Smooth muscle cell (in vitro differentiated cells): Measurements from ENCODE around the gene C1R. TPM values are rescaled to one million over a fixed set of nuclear protein-coding genes. Genes with fewer than 3 reads are reported as not detected.
A peak's percentile ranks its signal among the peaks of the same experiment; 100 is the strongest.

Experiments used
- DNase-seq: peaks from one replicate; lab custom pipeline; 2025; ENCODE audit not compliant: unreplicated experiment; lab: John Stamatoyannopoulos, UW
- H2AFZ ChIP-seq: fragments of 200-600 bp; sonication (generic); 2 replicates; pipeline ENCODE4 v1.6.0; 2016; ENCODE audit warnings: antibody characterized with exemption, low read depth, mild to moderate bottlenecking
- H3F3A ChIP-seq: fragments of 200-600 bp; sonication (generic); 2 replicates; pipeline ENCODE4 v1.6.0; 2017; ENCODE audit warnings: antibody characterized with exemption, low read depth
- H3K27ac ChIP-seq: fragments of 200-600 bp; sonication (generic); 2 replicates; pipeline ENCODE4 v1.5.1; 2016; ENCODE audit warnings: low read depth, mild to moderate bottlenecking
- H3K27me3 ChIP-seq: fragments of 200-600 bp; sonication (generic); 2 replicates; pipeline ENCODE4 v1.6.1; 2016; ENCODE audit warnings: low read depth, mild to moderate bottlenecking
- H3K36me3 ChIP-seq: fragments of 200-600 bp; sonication (generic); 2 replicates; pipeline ENCODE4 v1.5.1; 2016; ENCODE audit warnings: low read depth
- H3K4me1 ChIP-seq: fragments of 200-600 bp; sonication (generic); 2 replicates; pipeline ENCODE4 v1.5.1; 2016; ENCODE audit warnings: low read depth
- H3K4me2 ChIP-seq: fragments of 200-600 bp; sonication (generic); 2 replicates; pipeline ENCODE4 v1.6.0; 2016; ENCODE audit warnings: mild to moderate bottlenecking
- H3K4me3 ChIP-seq: fragments of 200-600 bp; sonication (generic); 2 replicates; pipeline ENCODE4 v1.5.1; 2016; ENCODE audit warnings: mild to moderate bottlenecking
- H3K79me2 ChIP-seq: fragments of 200-600 bp; sonication (generic); 2 replicates; pipeline ENCODE4 v1.6.0; 2016; ENCODE audit warnings: low read depth, mild to moderate bottlenecking
- H3K9ac ChIP-seq: fragments of 200-600 bp; sonication (generic); 2 replicates; pipeline ENCODE4 v1.6.0; 2016; ENCODE audit warnings: low read depth
- H3K9me3 ChIP-seq: fragments of 200-600 bp; sonication (generic); replicated peaks from 2 replicates; pipeline ENCODE4 v1.5.1; 2016; ENCODE audit warnings: low read depth
- H4K20me1 ChIP-seq: fragments of 200-600 bp; sonication (generic); 2 replicates; pipeline ENCODE4 v1.6.0; 2016; ENCODE audit warnings: low read depth
- WGBS: methylation state at CpG from one replicate; pipeline ENCODE4 v1.1.7; 2016; ENCODE audit warnings: low lambda C conversion rate; 5-methylcytosine and 5-hydroxymethylcytosine counted together
- polyA plus RNA-seq: library from polyadenylated mRNA; unstranded; fragments of >200 nt; fragmentation: Nextera tagmentation; extraction: Ambion mirVana; gene quantifications from 2 replicates; pipeline ENCODE4 v1.2.1, GENCODE V29; 2016
- total RNA-seq: library from RNA; depleted of rRNA; stranded (reverse); fragments of >200 nt; gene quantifications from 2 replicates; pipeline ENCODE4 v1.2.3, GENCODE V29; 2014
- TF ChIP-seq, protein P1 (sequence below): fragments of 200-600 bp; sonication (generic); IDR thresholded peaks from 2 replicates; pipeline ENCODE4 v1.5.1; 2017; ENCODE audit warnings: borderline replicate concordance, mild to moderate bottlenecking, antibody characterized with exemption; ENCODE audit not compliant: insufficient read depth, poor library complexity, severe bottlenecking

C1R gene
- total and polyA plus RNA-seq, 2 experiments from 2014 or later: 51.2 to 83.8 TPM

DNA sequence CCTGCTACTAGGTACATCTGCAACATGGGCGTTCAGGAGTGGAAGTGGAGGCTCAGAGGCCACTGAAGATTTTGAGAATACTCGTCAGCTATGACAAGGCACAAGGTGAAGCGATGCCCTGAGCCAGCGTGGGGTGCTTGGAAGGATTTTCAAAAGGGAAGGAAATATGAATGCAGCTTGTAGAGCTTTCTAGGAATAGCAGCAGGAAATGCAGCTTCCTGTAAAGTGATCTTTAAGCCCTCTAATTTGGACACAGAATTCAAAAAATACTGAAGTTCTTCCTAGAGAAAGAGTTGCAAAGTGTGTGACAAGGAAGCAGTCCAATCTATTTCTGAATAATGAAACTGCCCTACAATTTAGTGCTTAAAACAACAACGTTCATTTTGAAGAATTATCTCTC, 44.9 kb downstream of the C1R start:
- Histone ChIP-seq H3K79me2 (no peaks in the 10 kb centered on the region), H4K20me1 (no peaks in the 10 kb centered on the region), H3F3A (no peaks in the 10 kb centered on the region), H2AFZ (no peak overlapping the region), H3K4me2 (no peak overlapping the region), H3K9me3 (no peaks in the 10 kb centered on the region), H3K27ac (no peak overlapping the region), H3K9ac (no peak overlapping the region), H3K27me3 (no peaks in the 10 kb centered on the region), H3K4me1 (no peaks in the 10 kb centered on the region), H3K36me3 (no peaks in the 10 kb centered on the region), H3K4me3 (no peak overlapping the region)
- WGBS: 93% methylated on average over 5 of the region's 5 CpGs
- TF ChIP-seq, protein P1, sequence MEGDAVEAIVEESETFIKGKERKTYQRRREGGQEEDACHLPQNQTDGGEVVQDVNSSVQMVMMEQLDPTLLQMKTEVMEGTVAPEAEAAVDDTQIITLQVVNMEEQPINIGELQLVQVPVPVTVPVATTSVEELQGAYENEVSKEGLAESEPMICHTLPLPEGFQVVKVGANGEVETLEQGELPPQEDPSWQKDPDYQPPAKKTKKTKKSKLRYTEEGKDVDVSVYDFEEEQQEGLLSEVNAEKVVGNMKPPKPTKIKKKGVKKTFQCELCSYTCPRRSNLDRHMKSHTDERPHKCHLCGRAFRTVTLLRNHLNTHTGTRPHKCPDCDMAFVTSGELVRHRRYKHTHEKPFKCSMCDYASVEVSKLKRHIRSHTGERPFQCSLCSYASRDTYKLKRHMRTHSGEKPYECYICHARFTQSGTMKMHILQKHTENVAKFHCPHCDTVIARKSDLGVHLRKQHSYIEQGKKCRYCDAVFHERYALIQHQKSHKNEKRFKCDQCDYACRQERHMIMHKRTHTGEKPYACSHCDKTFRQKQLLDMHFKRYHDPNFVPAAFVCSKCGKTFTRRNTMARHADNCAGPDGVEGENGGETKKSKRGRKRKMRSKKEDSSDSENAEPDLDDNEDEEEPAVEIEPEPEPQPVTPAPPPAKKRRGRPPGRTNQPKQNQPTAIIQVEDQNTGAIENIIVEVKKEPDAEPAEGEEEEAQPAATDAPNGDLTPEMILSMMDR: no peak
- no peak for DNase-seq

GRCh38 chr12:7046383-7047105, 45.7 kb downstream of the C1R start:
- DNase-seq: no peak

DNA sequence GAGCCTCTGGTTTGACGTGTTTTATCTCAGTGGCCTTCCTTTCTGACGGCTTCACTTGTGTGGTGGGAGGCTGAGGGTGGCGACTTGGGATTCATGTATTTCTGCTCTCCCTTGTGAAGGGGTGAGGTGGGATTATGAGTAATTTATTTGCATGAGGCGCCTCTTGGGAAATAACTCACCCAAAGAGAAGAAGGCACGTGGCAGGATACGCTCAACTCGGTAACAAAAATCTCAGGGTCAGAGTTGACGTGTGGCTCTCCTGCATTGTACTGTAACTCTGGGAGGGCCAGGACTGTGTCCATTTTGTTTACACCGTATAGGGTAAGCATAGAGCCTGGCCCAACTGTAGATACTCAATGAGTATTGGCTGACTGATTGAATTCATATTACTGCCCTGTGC, 46.3 kb downstream of the C1R start:
- DNase-seq: no peak
- Histone ChIP-seq H4K20me1 (no peaks in the 10 kb centered on the region), H3K36me3 (no peaks in the 10 kb centered on the region), H3K4me2 (no peak overlapping the region), H3F3A (no peaks in the 10 kb centered on the region), H3K9ac (no peak overlapping the region), H3K9me3 (no peaks in the 10 kb centered on the region), H3K4me3 (no peak overlapping the region), H3K27ac (no peak overlapping the region), H3K27me3 (no peaks in the 10 kb centered on the region), H3K79me2 (no peaks in the 10 kb centered on the region), H3K4me1 (no peaks in the 10 kb centered on the region), H2AFZ (no peak overlapping the region)
- TF ChIP-seq, protein P1: no peak
- 89% methylated on average over 9 of the region's 9 CpGs for WGBS

More at GRCh38 chr12:7046383-7047105, 45.7 kb downstream of the C1R start:
- Histone ChIP-seq H2AFZ (no peak overlapping the region), H3K4me3 (no peak overlapping the region), H3K4me2 (no peak overlapping the region), H3K36me3 (no peaks in the 10 kb centered on the region), H3F3A (no peaks in the 10 kb centered on the region), H4K20me1 (no peaks in the 10 kb centered on the region), H3K4me1 (no peaks in the 10 kb centered on the region), H3K9ac (no peak overlapping the region), H3K27ac (no peak overlapping the region), H3K9me3 (no peaks in the 10 kb centered on the region), H3K79me2 (no peaks in the 10 kb centered on the region), H3K27me3 (no peaks in the 10 kb centered on the region)
- WGBS: 90% methylated on average over 5 of the region's 5 CpGs
- TF ChIP-seq, protein P1: no peak

DNA sequence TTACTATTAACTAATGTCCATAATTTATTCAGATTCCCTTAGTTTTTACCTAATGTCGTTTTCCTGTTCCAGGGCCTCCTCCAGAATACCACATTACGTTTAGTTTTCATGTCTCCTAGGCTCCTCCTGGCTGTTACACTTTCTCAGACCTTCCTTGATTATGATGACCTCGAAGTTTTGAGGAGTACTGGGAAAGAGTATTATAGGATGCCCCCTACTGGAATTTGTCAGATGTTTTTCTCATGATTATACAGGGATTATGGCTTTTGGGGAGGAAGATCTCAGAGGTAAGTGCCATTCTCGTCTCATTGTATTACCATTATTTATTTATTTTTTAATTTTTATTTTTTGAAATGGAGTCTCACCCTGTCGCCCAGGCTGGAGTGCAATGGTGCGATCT, 49.4 kb downstream of the C1R start:
- no peak overlapping the region for H2AFZ ChIP-seq
- H3K9ac ChIP-seq: no peak overlapping the region
- 62% methylated on average over 6 of the region's 6 CpGs for WGBS
- TF ChIP-seq, protein P1: peak; percentile 14
- H4K20me1 ChIP-seq: no peaks in the 10 kb centered on the region
- H3K4me1 ChIP-seq: no peaks in the 10 kb centered on the region
- H3K4me2 ChIP-seq: no peak overlapping the region
- H3K9me3 ChIP-seq: no peaks in the 10 kb centered on the region
- H3F3A ChIP-seq: no peaks in the 10 kb centered on the region
- H3K36me3 ChIP-seq: no peaks in the 10 kb centered on the region
- H3K27me3 ChIP-seq: no peaks in the 10 kb centered on the region
- no peaks in the 10 kb centered on the region for H3K79me2 ChIP-seq
- H3K27ac ChIP-seq: no peak overlapping the region
- H3K4me3 ChIP-seq: no peak overlapping the region
- no peak for DNase-seq
